Medulla oblongata (tissue), 1 donor: ENCODE measurements around the gene PCDHGB4.
"Not testable (repeated sequence)": the region's sequence is repeated elsewhere in the genome, so short reads cannot be mapped to it uniquely, and the experiment has no call there.

Experiments used
- DNase-seq: peaks from one replicate; pipeline ENCODE4 v3.0.0-alpha.2; 2015; ENCODE audit errors: extremely low spot score

PCDHGB4 gene

GRCh38 chr5:141430332-141431113 is 43.0 kb downstream of the PCDHGB4 start, which contains the start of gene PCDHGA12:
Gene PCDHGA12, plus strand, starts transcription at chr5:141430507. Its CDS starts 253 bp downstream, at chr5:141430760.
- peak; percentile 62 for DNase-seq

GRCh38 chr5:141431286-141431685 is 43.8 kb downstream of the PCDHGB4 start:
- no peak for DNase-seq

GRCh38 chr5:141432308-141432707 is 44.8 kb downstream of the PCDHGB4 start:
- not testable (repeated sequence) for DNase-seq

- not testable (repeated sequence) for DNase-seq
Measured at GRCh38 chr5:141432726-141433125, 45.2 kb downstream of the PCDHGB4 start.

GRCh38 chr5:141434006-141434405 is 46.5 kb downstream of the PCDHGB4 start:
- DNase-seq, result no peak

GRCh38 chr5:141437221-141437620 is 49.7 kb downstream of the PCDHGB4 start:
- no peak for DNase-seq

GRCh38 chr5:141439411-141440141 is 52.1 kb downstream of the PCDHGB4 start:
- DNase-seq, result no peak
